GM10266 (cell line): ENCODE measurements around the gene FBLN2.

Source experiments
- DNase-seq: peaks from one replicate; pipeline ENCODE4 v3.0.0; 2012; ENCODE audit errors: extremely low spot score
- TF ChIP-seq, protein P1 (sequence below): IDR thresholded peaks from 2 replicates; pipeline ENCODE4 v1.5.1; 2012; ENCODE audit warnings: mild to moderate bottlenecking, low read depth; ENCODE audit not compliant: control insufficient read depth, insufficient read depth; ENCODE audit errors: missing control alignments

Gene FBLN2

GRCh38 chr3:13682331-13683013 lies 133.5 kb downstream of the FBLN2 start:
- TF ChIP-seq, protein P1, sequence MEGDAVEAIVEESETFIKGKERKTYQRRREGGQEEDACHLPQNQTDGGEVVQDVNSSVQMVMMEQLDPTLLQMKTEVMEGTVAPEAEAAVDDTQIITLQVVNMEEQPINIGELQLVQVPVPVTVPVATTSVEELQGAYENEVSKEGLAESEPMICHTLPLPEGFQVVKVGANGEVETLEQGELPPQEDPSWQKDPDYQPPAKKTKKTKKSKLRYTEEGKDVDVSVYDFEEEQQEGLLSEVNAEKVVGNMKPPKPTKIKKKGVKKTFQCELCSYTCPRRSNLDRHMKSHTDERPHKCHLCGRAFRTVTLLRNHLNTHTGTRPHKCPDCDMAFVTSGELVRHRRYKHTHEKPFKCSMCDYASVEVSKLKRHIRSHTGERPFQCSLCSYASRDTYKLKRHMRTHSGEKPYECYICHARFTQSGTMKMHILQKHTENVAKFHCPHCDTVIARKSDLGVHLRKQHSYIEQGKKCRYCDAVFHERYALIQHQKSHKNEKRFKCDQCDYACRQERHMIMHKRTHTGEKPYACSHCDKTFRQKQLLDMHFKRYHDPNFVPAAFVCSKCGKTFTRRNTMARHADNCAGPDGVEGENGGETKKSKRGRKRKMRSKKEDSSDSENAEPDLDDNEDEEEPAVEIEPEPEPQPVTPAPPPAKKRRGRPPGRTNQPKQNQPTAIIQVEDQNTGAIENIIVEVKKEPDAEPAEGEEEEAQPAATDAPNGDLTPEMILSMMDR, result no peak

GRCh38 chr3:13683288-13683687 lies 134.4 kb downstream of the FBLN2 start:
- TF ChIP-seq, protein P1, result no peak
- DNase-seq, result no peak

More at GRCh38 chr3:13682331-13683013, 133.5 kb downstream of the FBLN2 start:
- no peak for DNase-seq

- TF ChIP-seq, protein P1, result no peak
- no peak for DNase-seq
Observed at GRCh38 chr3:13683772-13684171, 134.8 kb downstream of the FBLN2 start.

- TF ChIP-seq, protein P1, result no peak
- no peak for DNase-seq
Observed at GRCh38 chr3:13684350-13684749, 135.4 kb downstream of the FBLN2 start.

DNA sequence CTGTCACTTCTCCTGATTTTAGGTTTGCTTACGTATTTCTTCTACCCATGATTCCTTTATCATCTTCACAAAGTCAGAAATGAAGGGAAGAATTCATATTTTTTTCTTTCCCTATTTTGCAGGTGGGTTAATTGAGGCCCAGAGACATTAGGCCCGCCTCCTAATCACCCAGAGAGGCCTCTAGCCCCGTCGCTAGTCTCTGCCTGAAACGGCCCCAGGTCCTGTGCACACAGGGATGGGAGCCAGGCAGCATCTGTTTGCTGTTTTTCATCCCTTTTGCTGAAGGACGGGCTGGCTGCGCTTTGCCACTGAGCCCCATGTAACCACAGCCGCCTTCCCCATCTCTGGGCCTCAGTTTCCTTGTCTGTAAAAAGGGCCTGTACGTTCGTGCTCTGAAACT lies 135.9 kb downstream of the FBLN2 start:
- DNase-seq, result no peak
- TF ChIP-seq, protein P1, result no peak

DNA sequence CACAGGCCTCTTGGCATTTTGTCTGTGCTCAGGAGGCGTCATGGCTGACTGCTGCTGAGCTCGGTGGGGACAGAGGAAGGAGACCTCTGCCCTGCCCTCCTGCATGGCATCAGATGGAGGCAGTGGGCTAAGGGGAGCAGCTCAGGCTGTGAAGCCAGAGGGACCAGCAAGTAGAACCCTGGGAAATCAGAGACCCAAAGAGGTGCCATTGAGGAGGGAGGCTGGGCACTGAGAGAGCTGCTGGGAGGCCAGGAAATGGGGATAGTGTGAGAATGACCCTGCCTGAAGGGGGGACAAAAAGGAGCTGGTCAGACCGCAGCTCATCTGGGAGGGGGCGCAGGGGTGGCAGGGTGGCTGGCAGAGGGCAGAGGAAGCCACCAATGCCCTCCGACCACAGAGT lies 136.8 kb downstream of the FBLN2 start:
- no peak for DNase-seq
- TF ChIP-seq, protein P1, result no peak

GRCh38 chr3:13686367-13687160 lies 137.6 kb downstream of the FBLN2 start:
- TF ChIP-seq, protein P1, result no peak
- DNase-seq, result no peak
